ENCODE results near the gene AKR7A3.
"Not testable (repeated sequence)": the region's sequence is repeated elsewhere in the genome, so short reads cannot be mapped to it uniquely, and the experiment has no call there.

Gene AKR7A3

GRCh38 chr1:19257178-19257914 is 31.2 kb downstream of the AKR7A3 start:
- in situ Hi-C loops (cut with MboI; ENCODE audit: low sequenced_read_pairs): no loop called here

DNA sequence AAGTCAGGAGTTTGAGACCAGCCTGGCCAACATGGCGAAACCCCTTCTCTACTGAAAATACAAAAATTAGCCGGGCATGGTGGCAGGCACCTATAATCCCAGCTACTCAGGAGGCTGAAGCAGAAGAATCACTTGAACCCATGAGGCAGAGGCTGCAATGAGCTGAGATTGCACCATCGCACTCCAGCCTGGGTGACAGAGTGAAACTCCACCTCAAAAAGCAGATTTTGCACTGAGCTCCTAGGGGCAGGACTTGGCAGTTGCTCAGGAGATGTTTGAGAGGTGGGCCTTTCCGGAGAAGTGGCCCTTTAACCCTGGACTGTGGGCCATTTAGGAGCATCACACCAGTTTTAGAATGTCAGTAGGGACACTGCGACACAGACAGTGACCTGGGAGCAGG is 32.3 kb downstream of the AKR7A3 start:
- in situ Hi-C loops (cut with MboI; ENCODE audit: low sequenced_read_pairs): not testable (repeated sequence)

GRCh38 chr1:19255288-19255687 is 33.3 kb downstream of the AKR7A3 start:
- in situ Hi-C loops (cut with MboI; ENCODE audit: low sequenced_read_pairs): no loop called here

DNA sequence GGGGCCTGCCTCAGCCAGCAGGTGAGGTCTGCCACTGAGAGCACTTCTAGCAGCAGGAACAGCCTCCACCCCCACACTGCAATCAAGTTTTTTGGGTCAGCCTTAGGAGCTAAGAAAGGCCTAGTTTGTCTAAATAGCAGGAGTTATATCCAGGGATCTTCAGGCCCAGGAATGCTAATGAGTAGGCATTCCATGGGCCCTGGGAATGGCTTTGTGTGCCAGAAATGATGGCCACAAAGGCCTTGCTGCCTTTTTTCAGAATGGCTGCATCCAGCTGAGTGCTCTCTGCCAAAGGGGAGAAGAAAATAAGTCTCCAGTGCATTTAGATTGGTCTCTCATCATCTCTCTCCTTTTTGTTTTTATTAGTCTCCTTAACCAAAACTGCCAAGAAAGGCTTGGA is 34.2 kb downstream of the AKR7A3 start:
- in situ Hi-C loops (cut with MboI; ENCODE audit: low sequenced_read_pairs): no loop called here

- in situ Hi-C loops (cut with MboI; ENCODE audit: low sequenced_read_pairs): no loop called here
These were observed 37.0 kb downstream of the AKR7A3 start, which contains the start of the genes EMC1 and MRTO4 for GRCh38 chr1:19251305-19252196. TSS of gene EMC1 (minus strand) at chr1:19251524. CDS start at chr1:19251509, 15 bp downstream. TSS of gene MRTO4 (plus strand) at chr1:19251805. CDS start at chr1:19251836, 31 bp downstream.

DNA sequence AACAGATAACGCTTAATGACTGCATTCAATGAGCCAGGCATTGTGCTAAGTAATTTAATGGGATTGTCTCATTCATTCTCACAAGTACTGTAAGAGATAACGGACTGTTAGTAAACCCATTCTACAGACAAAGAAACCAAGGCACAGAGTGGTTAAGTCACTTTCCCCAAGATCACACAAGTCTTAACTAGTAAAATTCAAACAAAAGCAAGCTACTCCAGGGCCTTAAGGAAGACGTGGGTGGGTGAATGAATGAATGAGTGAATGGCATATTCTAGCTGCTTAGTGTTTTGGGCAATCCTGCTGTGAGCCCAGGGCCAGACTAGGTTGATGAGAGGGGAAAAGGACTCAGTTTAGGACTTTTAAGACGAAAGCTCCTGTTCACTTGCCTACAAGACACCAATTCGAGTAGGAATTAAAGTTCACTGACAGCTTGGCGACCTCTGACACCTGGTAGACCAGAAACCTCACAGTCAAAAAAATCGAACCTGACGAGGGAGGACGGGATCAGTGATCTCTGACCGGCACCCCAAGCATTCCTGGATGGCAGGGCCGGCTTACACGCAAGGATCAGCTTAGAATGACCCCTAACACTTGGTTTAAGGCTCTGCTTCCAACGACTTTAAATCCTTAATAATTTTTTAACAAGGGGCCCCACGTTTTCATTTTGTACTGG is 37.8 kb downstream of the AKR7A3 start:
- in situ Hi-C loops (cut with MboI; ENCODE audit: low sequenced_read_pairs): no loop called here

- in situ Hi-C loops (cut with MboI; ENCODE audit: low sequenced_read_pairs): loop anchor here (10.0 kb wide), 1 partner anchor 346 kb away; no protein-coding TSS in a partner anchor
These were observed 47.7 kb downstream of the AKR7A3 start for GRCh38 chr1:19240673-19241538.

DNA sequence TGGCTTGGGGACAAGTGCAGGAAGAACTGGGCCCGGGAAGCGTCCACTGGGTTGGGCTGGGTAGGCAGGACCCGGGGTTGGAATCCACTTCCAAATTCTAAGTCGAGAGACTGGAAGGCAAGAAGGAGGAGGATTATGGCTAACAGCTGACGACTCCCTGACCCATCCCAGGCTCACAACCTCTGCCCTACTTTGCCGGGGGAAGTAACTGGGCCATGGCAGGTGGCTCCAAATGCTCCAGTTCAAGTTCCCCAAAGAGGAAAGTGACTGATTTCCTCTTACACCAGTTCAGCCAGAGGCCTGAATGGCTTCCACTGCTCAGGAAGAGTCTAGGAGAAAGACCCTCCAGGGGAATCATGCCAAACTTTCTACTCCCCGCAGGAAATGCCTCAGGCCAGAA is 48.7 kb downstream of the AKR7A3 start:
- in situ Hi-C loops (cut with MboI; ENCODE audit: low sequenced_read_pairs): loop anchor here (10.0 kb wide), 1 partner anchor 345 kb away; no protein-coding TSS in a partner anchor

DNA sequence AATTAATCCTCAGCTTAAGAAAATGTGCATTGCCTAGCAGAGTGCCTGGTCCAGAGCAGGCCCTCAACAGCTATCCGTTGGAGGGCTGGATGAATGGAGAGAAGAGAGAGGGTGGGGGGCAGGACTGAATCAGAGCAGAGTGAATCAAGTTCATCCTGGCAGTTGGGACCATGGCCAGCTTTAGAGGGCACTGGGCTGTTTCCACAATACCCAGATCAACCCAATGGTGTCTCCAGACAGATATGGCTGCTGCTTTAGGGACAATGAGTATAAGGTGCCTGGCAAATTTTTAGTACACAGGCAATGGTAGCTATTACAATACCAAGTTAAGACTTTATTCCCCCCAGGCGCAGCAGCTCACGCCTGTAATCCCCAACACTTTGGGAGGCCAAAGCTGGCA is 54.3 kb downstream of the AKR7A3 start:
- in situ Hi-C loops (cut with MboI; ENCODE audit: low sequenced_read_pairs): no loop called here
